GM12891 (cell line): ENCODE data around the gene MRPS16. TPM values are rescaled to one million over a fixed set of nuclear protein-coding genes. Genes with fewer than 3 reads are reported as not detected.
A peak's percentile ranks its signal among the peaks of the same experiment; 100 is the strongest.

Experiments used
- DNase-seq: peaks from one replicate; pipeline ENCODE4 v3.0.0; 2011; ENCODE audit warnings: low spot score; ENCODE audit not compliant: insufficient read length
- FAIRE-seq: peaks from 2 replicates; lab custom pipeline; 2011; peaks lifted over from hg19 to GRCh38; lab: Jason Lieb, UNC
- PAX5 ChIP-seq: IDR thresholded peaks from 2 replicates; pipeline ENCODE4 v1.6.1; 2011; ENCODE audit warnings: low read length, moderate library complexity, mild to moderate bottlenecking; ENCODE audit not compliant: insufficient read depth, severe bottlenecking
- POLR2A ChIP-seq: IDR thresholded peaks from 2 replicates; pipeline ENCODE4 v1.6.1; 2011; ENCODE audit warnings: low read depth, low read length, control low read depth
- POLR2AphosphoS5 ChIP-seq: IDR thresholded peaks from 2 replicates; pipeline ENCODE4 v1.6.1; 2011; ENCODE audit warnings: low read depth, low read length, control low read depth
- POU2F2 ChIP-seq: IDR thresholded peaks from 2 replicates; pipeline ENCODE4 v1.6.1; 2011; ENCODE audit warnings: low read depth, mild to moderate bottlenecking, control low read depth, low read length, moderate library complexity
- SPI1 ChIP-seq: IDR thresholded peaks from 2 replicates; pipeline ENCODE4 v1.6.1; 2011; ENCODE audit warnings: low read depth, low read length, control low read depth
- TAF1 ChIP-seq: IDR thresholded peaks from 2 replicates; pipeline ENCODE4 v1.6.1; 2011; ENCODE audit warnings: low read depth, low read length, control low read depth
- polyA plus RNA-seq: library from polyadenylated mRNA; unstranded; fragments of >200 nt; gene quantifications from one replicate; pipeline ENCODE4 v1.2.1, GENCODE V29; 2012; ENCODE audit warnings: low read depth, missing spikeins, inconsistent platforms; ENCODE audit not compliant: missing spikeins

Gene MRPS16
- polyA plus RNA-seq = 98.2 TPM

GRCh38 chr10:73252445-73253224, at the start of gene MRPS16:
Gene MRPS16 (minus strand): TSS chr10:73252644. CDS start chr10:73252482, 162 bp downstream.
- FAIRE-seq (peak; percentile 97), DNase-seq (peak; percentile 77)
- peak; percentile 97 for TF ChIP-seq POLR2AphosphoS5
- peak; percentile 96 for TF ChIP-seq POLR2A
- TF ChIP-seq PAX5 = no peak
- TF ChIP-seq SPI1 = no peak
- TF ChIP-seq POU2F2 = peak; percentile 68; the same call in 1 of the 2 replicates
- peak; percentile 84 for TF ChIP-seq TAF1

GRCh38 chr10:73296946-73297345, 44.5 kb upstream of the MRPS16 start:
- TF ChIP-seq POU2F2 (no peak), POLR2AphosphoS5 (no peak), SPI1 (no peak), TAF1 (no peak), POLR2A (no peak), PAX5 (no peak)
- DNase-seq (no peak), FAIRE-seq (no peak)

GRCh38 chr10:73293461-73293860, 41.0 kb upstream of the MRPS16 start:
- TF ChIP-seq SPI1 (no peak), PAX5 (no peak), POLR2AphosphoS5 (no peak), TAF1 (no peak), POLR2A (no peak), POU2F2 (no peak)
- FAIRE-seq = no peak
- no peak for DNase-seq

- no peak for DNase-seq
- FAIRE-seq = no peak
- no peak for TF ChIP-seq PAX5
- TF ChIP-seq SPI1 = no peak
- TF ChIP-seq TAF1 = no peak
- no peak for TF ChIP-seq POLR2A
- TF ChIP-seq POLR2AphosphoS5 = no peak
- TF ChIP-seq POU2F2 = no peak
These were observed 37.5 kb upstream of the MRPS16 start for GRCh38 chr10:73289958-73290357.

GRCh38 chr10:73287441-73287840, 35.0 kb upstream of the MRPS16 start:
- no peak for DNase-seq
- FAIRE-seq = no peak

GRCh38 chr10:73281097-73281496, 28.7 kb upstream of the MRPS16 start:
- FAIRE-seq (no peak), DNase-seq (no peak)
- TF ChIP-seq POLR2A (no peak), TAF1 (no peak), SPI1 (no peak), POU2F2 (no peak), PAX5 (no peak), POLR2AphosphoS5 (no peak)

More at GRCh38 chr10:73287441-73287840, 35.0 kb upstream of the MRPS16 start:
- TF ChIP-seq POLR2A (no peak), POLR2AphosphoS5 (no peak), TAF1 (no peak), POU2F2 (no peak), PAX5 (no peak), SPI1 (no peak)

- FAIRE-seq = no peak
- DNase-seq = no peak
- TF ChIP-seq POU2F2 = no peak
- TF ChIP-seq POLR2AphosphoS5 = no peak
- no peak for TF ChIP-seq PAX5
- no peak for TF ChIP-seq TAF1
- TF ChIP-seq POLR2A = no peak
- TF ChIP-seq SPI1 = no peak
These were observed 12.0 kb upstream of the MRPS16 start for GRCh38 chr10:73264423-73264822.

GRCh38 chr10:73263693-73264347, 11.4 kb upstream of the MRPS16 start:
- TF ChIP-seq SPI1 = no peak
- no peak for TF ChIP-seq POU2F2
- no peak for TF ChIP-seq TAF1
- TF ChIP-seq PAX5 = no peak
- TF ChIP-seq POLR2A = no peak
- TF ChIP-seq POLR2AphosphoS5 = no peak
- DNase-seq = no peak
- no peak for FAIRE-seq
